Left kidney (tissue), 8 donors: ENCODE results near the gene RDH8. TPM values are rescaled to one million over a fixed set of nuclear protein-coding genes. Genes with fewer than 3 reads are reported as not detected.

ENCODE experiments used
- DNase-seq: peaks from one replicate; pipeline ENCODE4 v3.0.0-alpha.2; 2013
- long read RNA-seq, 8 donors: transcript quantifications; one replicate each; lab custom pipeline, GENCODE V29; 2026
- polyA plus RNA-seq: library from polyadenylated mRNA; unstranded; fragments of 120-200 nt; gene quantifications from one replicate; pipeline ENCODE4 v1.2.1, GENCODE V29; 2013; ENCODE audit not compliant: insufficient read length

The RDH8 gene, protein sequence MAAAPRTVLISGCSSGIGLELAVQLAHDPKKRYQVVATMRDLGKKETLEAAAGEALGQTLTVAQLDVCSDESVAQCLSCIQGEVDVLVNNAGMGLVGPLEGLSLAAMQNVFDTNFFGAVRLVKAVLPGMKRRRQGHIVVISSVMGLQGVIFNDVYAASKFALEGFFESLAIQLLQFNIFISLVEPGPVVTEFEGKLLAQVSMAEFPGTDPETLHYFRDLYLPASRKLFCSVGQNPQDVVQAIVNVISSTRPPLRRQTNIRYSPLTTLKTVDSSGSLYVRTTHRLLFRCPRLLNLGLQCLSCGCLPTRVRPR
- polyA plus RNA-seq = 0.40 TPM
- long read RNA-seq, donor 1 = 0 reads
- long read RNA-seq, donor 2 = 0 reads
- long read RNA-seq, donor 3 = 0 reads
- long read RNA-seq, donor 4 = 0 reads
- long read RNA-seq, donor 5 = 0 reads
- long read RNA-seq, donor 6 = 0 reads
- long read RNA-seq, donor 7 = 0 reads
- long read RNA-seq, donor 8 = 0 reads

DNA sequence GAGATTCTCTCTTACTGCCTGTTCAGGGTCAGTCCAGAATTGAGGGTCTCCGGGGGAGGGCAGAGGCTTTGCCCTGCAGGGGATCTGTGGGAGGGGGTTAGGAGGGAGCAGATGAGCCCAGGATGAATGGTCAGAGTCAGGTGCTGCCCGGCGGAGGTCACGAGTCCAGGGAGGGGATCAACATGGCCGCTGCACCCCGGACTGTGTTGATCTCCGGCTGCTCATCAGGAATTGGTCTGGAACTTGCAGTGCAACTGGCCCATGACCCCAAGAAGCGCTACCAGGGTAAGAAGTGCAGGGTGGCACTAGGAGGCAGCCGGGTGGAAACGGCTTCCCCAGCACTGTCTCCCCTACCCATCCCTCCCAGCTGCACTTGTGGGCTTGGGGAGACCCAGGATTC is at the start of gene RDH8:
TSS of gene RDH8 (plus strand) at position 168 of the 400 bp plus-strand sequence. CDS start at position 183, 15 bp downstream.
- DNase-seq = no peak

DNA sequence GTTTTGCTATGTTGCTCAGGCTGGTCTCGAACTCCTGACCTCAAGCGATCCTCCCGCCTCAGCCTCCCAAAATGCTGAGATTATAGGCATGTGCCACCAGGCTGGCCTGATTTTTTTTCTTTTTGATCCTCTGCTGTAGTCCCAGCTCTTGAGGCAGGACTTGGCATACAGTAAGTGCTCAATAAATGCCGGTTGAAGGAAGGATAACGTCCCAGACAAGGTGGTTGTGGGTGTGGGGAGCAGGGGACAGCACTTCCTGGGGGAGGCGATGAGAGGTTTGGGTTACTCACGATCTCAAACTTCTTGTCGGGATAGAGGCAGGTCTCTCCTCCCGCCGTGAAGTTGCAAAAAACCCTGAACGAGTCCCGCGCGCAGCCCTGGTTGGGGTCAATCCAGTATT is 47.3 kb upstream of the RDH8 start:
- no peak for DNase-seq

DNA sequence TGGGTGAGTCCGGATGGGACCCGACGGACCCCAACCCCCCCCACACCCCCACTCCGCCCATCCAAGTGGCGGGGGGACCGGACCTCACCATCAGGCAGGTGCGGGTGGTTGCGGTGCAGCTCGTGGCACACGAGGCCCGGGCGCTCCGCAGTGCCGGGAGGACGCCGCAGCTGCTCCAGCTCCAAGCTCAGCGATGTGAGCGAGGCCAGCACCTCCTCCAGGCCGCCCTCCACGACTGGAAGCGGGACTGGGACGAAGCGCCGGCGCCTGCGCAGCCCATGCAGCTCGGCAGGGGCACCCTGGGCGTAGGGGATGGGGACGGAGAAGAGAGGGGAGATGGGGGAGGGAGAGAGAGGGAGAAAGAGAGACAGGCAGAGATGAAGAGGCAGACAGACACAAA is 46.8 kb upstream of the RDH8 start:
- DNase-seq = no peak

DNA sequence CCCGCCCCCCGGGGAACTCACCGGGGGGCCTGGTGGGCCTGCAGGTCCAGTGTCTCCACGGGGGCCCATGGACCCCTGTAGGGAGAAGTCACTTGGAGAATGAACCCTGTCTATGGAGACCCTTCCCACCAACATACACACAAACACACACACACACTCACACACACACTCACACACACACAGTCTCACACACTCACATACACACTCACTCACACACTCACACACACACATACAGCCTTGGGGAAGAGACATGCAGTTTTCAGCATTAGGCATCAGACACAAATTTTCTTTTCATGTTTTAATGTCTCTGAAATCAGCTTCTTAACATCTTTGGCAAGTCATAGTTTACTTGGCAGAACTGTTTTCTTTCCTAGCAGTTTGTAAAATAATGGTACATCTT is 46.0 kb upstream of the RDH8 start:
- no peak for DNase-seq

- no peak for DNase-seq
Measured at GRCh38 chr19:9968820-9969687, 44.2 kb upstream of the RDH8 start.

- DNase-seq = no peak
Measured at GRCh38 chr19:9969688-9969975, 43.7 kb upstream of the RDH8 start.

- no peak for DNase-seq
Measured at GRCh38 chr19:9970481-9970880, 42.8 kb upstream of the RDH8 start.

DNA sequence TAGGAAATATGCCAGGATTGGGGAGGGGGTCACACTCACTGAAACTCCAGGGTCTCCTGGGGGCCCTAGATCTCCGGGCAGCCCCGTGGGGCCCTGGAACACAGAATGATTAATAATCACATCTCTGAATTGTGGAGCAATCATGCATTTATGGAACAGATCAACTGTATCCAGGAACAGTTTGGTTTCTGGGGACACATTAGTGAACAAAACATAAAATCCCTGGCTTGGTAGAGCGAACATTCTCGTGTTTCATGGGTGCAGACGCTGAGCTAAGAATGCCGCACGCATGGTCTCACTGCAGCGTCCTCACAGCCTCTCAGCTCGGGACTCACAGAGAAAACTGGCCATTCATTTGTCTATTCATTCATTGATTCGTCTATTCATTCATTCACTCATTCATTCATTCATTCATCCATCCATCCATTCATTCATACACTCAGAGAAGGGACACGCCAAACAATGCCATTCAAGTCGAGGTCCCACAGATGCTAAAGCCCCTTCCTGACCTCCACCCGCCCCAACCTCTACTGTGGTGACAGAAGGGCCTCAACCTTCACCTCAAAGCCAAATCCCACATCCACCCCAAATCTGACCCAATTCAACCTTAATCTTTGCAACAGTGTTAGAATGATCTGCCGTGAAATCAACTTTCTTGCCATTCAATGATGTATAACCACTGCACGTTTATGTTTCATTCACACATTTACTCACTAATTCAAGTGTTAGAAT is 42.0 kb upstream of the RDH8 start:
- no peak for DNase-seq

GRCh38 chr19:9972103-9972502 is 41.2 kb upstream of the RDH8 start:
- DNase-seq = no peak

- DNase-seq = no peak
Measured at GRCh38 chr19:9981406-9982260, 31.6 kb upstream of the RDH8 start.

DNA sequence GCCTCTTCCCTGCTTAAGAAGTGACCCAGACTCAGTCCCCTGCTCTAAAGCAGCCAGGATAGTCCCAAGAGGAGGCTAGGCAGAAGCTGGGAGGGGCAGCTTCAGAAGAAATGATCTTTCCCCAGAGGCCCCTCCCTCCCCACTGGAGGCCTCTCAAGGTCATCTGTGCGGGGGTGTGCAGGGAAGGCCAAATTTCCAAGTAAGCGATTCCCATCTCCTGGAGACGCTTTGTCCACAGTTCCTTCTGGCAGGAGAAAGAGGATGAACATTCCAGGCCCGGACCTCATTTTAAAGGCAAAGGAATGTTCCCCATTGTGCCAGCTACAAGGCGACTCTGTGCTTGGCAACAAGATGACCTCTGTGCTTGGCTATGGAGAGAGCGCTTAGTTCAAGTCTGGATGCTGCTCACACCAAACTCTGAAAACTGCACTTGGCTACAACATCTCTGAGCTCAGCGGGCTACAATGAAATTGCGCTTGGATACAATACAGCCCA is 26.4 kb upstream of the RDH8 start:
- DNase-seq = no peak

DNA sequence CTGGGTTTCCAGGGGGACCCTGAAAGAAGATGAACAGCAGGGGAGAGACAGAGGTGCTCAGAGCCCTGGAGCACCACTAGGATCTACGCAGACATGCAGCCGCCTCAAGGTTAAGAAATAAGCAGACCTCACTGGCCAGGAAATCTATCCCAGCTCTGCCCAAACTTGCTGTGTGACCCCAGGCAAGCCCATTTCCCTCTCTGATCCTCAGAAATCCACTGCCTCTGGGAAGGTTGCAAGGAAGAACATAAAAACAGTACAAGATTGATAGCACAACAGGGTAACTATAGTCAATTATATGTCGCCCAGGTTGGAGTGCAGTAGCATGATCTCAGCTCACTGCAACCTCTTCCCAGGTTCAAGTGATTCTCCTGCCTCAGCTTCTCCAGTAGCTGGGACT is 23.8 kb upstream of the RDH8 start:
- no peak for DNase-seq

GRCh38 chr19:9991425-9992191 is 21.7 kb upstream of the RDH8 start:
- no peak for DNase-seq

DNA sequence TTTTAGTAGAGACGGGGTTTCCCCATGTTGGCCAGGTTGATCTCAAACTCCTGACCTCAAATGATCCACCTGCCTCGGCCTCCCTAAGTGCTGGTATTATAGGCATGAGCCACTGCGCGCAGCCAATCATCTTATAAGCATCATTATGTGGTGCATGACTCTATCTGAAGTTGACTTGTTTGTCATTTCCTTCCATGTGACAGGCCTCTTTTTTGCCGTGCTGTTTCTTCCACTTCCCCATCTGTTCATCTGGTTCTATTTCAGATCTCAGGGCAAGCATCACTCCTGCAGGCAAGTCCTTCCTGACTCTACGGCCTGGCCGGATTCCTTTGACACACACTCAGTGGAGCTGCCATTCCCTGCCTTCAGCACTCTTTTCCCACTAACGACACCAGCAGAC is 18.2 kb upstream of the RDH8 start:
- no peak for DNase-seq

DNA sequence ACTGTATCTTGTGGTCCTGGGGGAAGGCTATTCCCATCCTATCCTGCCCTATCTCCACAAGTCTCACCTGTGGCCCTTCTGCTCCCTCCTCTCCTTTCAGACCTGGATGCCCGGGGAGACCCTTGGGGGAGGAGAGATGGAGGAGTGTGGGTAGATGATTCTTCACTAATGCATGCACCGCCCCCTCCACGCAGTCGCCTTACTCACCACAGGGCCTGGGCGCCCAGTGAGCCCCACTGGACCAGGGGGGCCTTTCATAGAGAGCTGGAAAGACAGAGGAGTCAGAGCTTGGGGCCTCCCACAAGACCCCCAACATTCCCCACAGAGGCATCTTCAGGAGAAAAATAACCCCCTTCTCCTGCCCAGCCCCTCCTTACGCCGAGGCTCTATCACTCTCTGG is 17.3 kb upstream of the RDH8 start:
- no peak for DNase-seq

DNA sequence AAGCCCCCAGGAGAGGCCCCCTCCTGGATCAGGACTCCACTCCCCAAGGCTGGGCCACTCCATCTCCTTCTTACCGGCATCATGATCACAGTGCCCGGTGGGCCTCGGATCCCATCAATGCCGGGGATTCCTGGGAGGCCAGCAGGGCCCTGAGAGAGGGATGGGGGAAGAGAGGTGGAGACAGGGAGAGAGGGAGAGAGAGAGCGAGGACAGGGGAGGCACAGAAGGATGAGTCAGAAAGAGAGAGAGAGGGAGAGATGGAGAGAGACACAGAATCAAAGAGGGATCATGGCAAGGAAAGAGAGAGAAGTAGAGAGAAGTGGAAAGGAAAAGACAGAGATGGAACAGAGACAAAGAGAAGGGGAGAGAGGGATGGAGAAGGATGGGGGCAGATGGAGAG is 16.7 kb upstream of the RDH8 start:
- no peak for DNase-seq

DNA sequence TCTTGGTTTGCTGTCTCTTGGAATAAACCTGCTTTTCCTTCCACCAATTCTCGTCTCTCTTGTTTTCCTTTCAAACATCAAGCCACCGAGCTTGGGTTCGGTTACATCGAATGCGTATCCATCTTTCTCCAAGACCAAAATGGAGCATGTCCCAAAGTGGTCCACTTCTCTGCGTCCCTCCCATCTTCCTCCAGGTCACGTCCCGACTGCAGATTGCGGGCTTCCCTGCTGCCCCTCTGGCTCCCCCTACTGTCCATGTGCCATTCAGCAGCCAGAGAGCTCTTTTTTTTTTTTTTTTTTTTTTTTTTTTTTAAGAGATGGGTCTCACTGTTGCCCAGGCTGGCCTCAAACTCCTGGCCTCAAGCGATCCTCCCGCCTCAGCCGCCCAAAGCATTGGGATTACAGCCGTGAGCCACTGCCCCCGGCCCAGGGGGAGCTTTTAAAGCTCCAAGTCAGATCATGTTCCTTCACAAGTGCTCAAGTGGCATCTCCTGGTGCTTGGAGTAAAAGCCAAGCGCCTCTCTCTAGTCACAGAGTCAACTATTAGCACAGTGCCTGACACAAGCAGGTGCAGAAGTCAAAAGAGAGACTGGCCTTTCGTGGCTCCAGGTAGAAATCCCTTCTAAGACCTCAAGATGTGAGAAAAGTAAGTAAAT is 13.0 kb upstream of the RDH8 start:
- DNase-seq = peak; percentile 53

- DNase-seq = no peak
Measured at GRCh38 chr19:10001899-10002298, 11.4 kb upstream of the RDH8 start.

GRCh38 chr19:10003271-10003670 is 10.0 kb upstream of the RDH8 start:
- no peak for DNase-seq

GRCh38 chr19:10004617-10005016 is 8.7 kb upstream of the RDH8 start:
- DNase-seq = no peak
